Measurements from ENCODE around the gene HECA. TPM values are rescaled to one million over a fixed set of nuclear protein-coding genes. Genes with fewer than 3 reads are reported as not detected.
"Not testable (repeated sequence)": the region's sequence is repeated elsewhere in the genome, so short reads cannot be mapped to it uniquely, and the experiment has no call there.

HECA gene
- total and polyA plus RNA-seq, 5 experiments from 2014 or later = 4.6 to 159 (median 8.5) TPM

GRCh38 chr6:139212460-139212859, 77.6 kb downstream of the HECA start:
- H3K4me3 Mint-ChIP-seq, DNase-seq, POLR2A ChIA-PET, H3K27ac Mint-ChIP-seq, H3K27me3 Mint-ChIP-seq, ATAC-seq: not testable (repeated sequence)
- Mint-ChIP-seq H3K9me3 (peaks cover under 1 to 52% (median 27%) of the 10 kb centered on the region in 9 donors), H3K36me3 (peaks cover 0 to 34% (median 21%) of the 10 kb centered on the region in 3 donors), H3K4me1 (peaks cover 0 to 17% (median 5%) of the 10 kb centered on the region in 4 donors)

- Mint-ChIP-seq H3K36me3 (peaks cover 0 to 2% (median 2%) of the 10 kb centered on the region in 3 donors), H3K4me1 (peaks cover 4 to 14% (median 10%) of the 10 kb centered on the region in 4 donors), H3K27ac (peak overlapping the region; percentile 58 to 97 (median 88)), H3K4me3 (peak overlapping the region in 5 of 10 donors; percentile 37 to 77 (median 46)), H3K9me3 (no peaks in the 10 kb centered on the region), H3K27me3 (no peaks in the 10 kb centered on the region)
- POLR2A ChIA-PET = interaction anchor here (0.6 to 2.0 kb wide), 10 partner anchors 54 to 155 kb away, joined by 3 to 16 read pairs (median 5); partner anchors contain the start of genes CITED2 and TXLNB
- ATAC-seq (peak; percentile 100), DNase-seq (peak; percentile 36 to 86 (median 65))
These were observed 84.4 kb downstream of the HECA start for GRCh38 chr6:139219271-139219729.

DNA sequence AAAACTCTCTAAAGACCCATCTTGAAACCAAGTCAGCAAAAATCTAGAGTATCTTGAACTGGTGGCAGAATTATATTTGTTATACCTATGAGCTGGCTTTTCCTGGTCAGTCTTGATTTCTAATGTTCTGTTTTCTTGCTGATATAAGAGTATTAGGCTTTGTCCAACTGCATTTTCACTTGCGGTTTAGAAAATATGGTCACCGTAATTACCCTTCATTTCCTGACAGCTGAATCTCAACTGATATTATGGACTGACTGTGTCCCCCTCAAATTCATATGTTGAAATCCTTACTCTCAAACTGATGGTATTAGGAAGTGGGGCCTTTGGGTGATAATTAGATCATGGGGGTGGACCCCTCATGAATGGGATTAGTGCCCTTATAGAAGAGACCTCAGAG, 84.9 kb downstream of the HECA start:
- POLR2A ChIA-PET = interaction anchor here (0.6 to 2.0 kb wide), 8 partner anchors 54 to 155 kb away, joined by 3 to 16 read pairs (median 5); partner anchors contain the start of genes CITED2 and TXLNB
- Mint-ChIP-seq H3K9me3 (no peaks in the 10 kb centered on the region), H3K4me1 (peaks cover 4 to 14% (median 10%) of the 10 kb centered on the region in 4 donors), H3K36me3 (peaks cover 0 to 2% (median 2%) of the 10 kb centered on the region in 3 donors), H3K27me3 (no peaks in the 10 kb centered on the region), H3K4me3 (peak overlapping the region in 1 of 10 donors; percentile 74), H3K27ac (peak overlapping the region; percentile 58 to 97 (median 88))
- DNase-seq = no peak
- no peak for ATAC-seq

- H3K9me3 Mint-ChIP-seq, H3K36me3 Mint-ChIP-seq, H3K27me3 Mint-ChIP-seq, ATAC-seq, H3K4me3 Mint-ChIP-seq, H3K4me1 Mint-ChIP-seq, DNase-seq, H3K27ac Mint-ChIP-seq: not testable (repeated sequence)
- POLR2A ChIA-PET = interaction anchor here (0.7 kb wide), 3 partner anchors 13 to 95 kb away, joined by 4 to 6 read pairs (median 5); no protein-coding TSS in a partner anchor
These were observed 93.5 kb downstream of the HECA start for GRCh38 chr6:139228387-139228786.

Other genes with a start within 250 kb of the HECA start
- 10 to 100 TPM; 69.9 to 70.0 TPM for gene REPS1, start 146.8 kb upstream of the HECA start, total RNA-seq
- 10 to 100 TPM; 19.4 to 45.3 (median 28.4) TPM for gene REPS1, start 146.8 kb upstream of the HECA start, polyA plus RNA-seq
- gene ABRACL, start 106.3 kb upstream of the HECA start, total RNA-seq = 100 to 1,000 TPM; 105 to 112 TPM
- 100 to 1,000 TPM; 210 to 228 (median 217) TPM for gene ABRACL, start 106.3 kb upstream of the HECA start, polyA plus RNA-seq
- 1 to 10 TPM in 1 of 2 experiments, under 1 TPM in 1; 0.96 to 1.7 TPM for gene TXLNB, start 156.9 kb downstream of the HECA start, total RNA-seq
- gene TXLNB, start 156.9 kb downstream of the HECA start, polyA plus RNA-seq = under 1 TPM in 2 of 3 donors, not detected in 1; 0.11 to 0.65 TPM
- gene CITED2, start 239.6 kb downstream of the HECA start, total RNA-seq = 10 to 100 TPM; 92.4 to 95.4 TPM
- gene CITED2, start 239.6 kb downstream of the HECA start, polyA plus RNA-seq = 10 to 100 TPM; 25.6 to 49.0 (median 29.0) TPM

All from naive thymus-derived CD8-positive, alpha-beta T cell (primary cell).